K562 (cell line): Measurements from ENCODE around the gene GFOD2. TPM values are rescaled to one million over a fixed set of nuclear protein-coding genes. Genes with fewer than 3 reads are reported as not detected.

Experiments used
- CAMTA2 ChIP-seq: fragments of 250-450 bp; sonication (Bioruptor Pico); conservative IDR thresholded peaks from 2 replicates; pipeline ENCODE4 v1.5.1; 2022
- EZH2 ChIP-seq: IDR thresholded peaks from 2 replicates; pipeline ENCODE4 v1.6.1; 2012; ENCODE audit warnings: low read depth, mild to moderate bottlenecking, inconsistent platforms, low read length, borderline replicate concordance
- GABPB1 ChIP-seq: sonication (generic); formaldehyde crosslinking; IDR thresholded peaks from 2 replicates; pipeline ENCODE4 v1.8.0; 2022; ENCODE audit warnings: mild to moderate bottlenecking, missing genetic modification reagents
- HMG20B ChIP-seq: fragments of 250-450 bp; sonication (Bioruptor Pico); IDR thresholded peaks from 2 replicates; pipeline ENCODE4 v1.5.0; 2021; ENCODE audit warnings: mild to moderate bottlenecking
- HOMEZ ChIP-seq: fragments of 250-450 bp; sonication (Bioruptor Pico); IDR thresholded peaks from 2 replicates; pipeline ENCODE4 v1.4.0; 2020; ENCODE audit warnings: mild to moderate bottlenecking, moderate library complexity
- IFI16 ChIP-seq: fragments of 250-450 bp; sonication (Bioruptor Pico); IDR thresholded peaks from 2 replicates; pipeline ENCODE4 v2.1.2; 2022; ENCODE audit warnings: mild to moderate bottlenecking, inconsistent platforms
- IRF2 ChIP-seq: sonication (generic); formaldehyde crosslinking; IDR thresholded peaks from 2 replicates; pipeline ENCODE4 v1.8.1; 2022; ENCODE audit warnings: mild to moderate bottlenecking, missing genetic modification reagents
- NCOA4 ChIP-seq: fragments of 450-650 bp; IDR thresholded peaks from 2 replicates; pipeline ENCODE4 v1.6.1; 2018; ENCODE audit warnings: mild to moderate bottlenecking; ENCODE audit not compliant: partially characterized antibody
- NCOA6 ChIP-seq: fragments of 450-650 bp; IDR thresholded peaks from 2 replicates; pipeline ENCODE4 v1.6.1; 2017; ENCODE audit warnings: mild to moderate bottlenecking
- NFE2 ChIP-seq: IDR thresholded peaks from 2 replicates; pipeline ENCODE4 v1.6.1; 2014; ENCODE audit warnings: antibody characterized with exemption, low read depth
- NR0B1 ChIP-seq: fragments of 450-650 bp; IDR thresholded peaks from one replicate; pipeline ENCODE4 v1.6.1; 2018; ENCODE audit warnings: mild to moderate bottlenecking, moderate library complexity; ENCODE audit not compliant: partially characterized antibody
- PML ChIP-seq: IDR thresholded peaks from 2 replicates; pipeline ENCODE4 v1.6.1; 2012; ENCODE audit warnings: low read length, inconsistent platforms
- SMARCB1 ChIP-seq: IDR thresholded peaks from 2 replicates; pipeline ENCODE4 v1.6.1; 2011; ENCODE audit warnings: improper control_type of control experiment, low read depth; ENCODE audit not compliant: insufficient read length
- SNAPC5 ChIP-seq: fragments of 250-450 bp; sonication (Bioruptor Pico); IDR thresholded peaks from 2 replicates; pipeline ENCODE4 v1.8.0; 2021; ENCODE audit warnings: moderate library complexity, mild to moderate bottlenecking, inconsistent platforms
- SP1 ChIP-seq: sonication (generic); formaldehyde crosslinking; IDR thresholded peaks from 2 replicates; pipeline ENCODE4 v1.8.1; 2022; ENCODE audit warnings: mild to moderate bottlenecking, missing genetic modification reagents
- TAL1 ChIP-seq: fragments of 450-650 bp; IDR thresholded peaks from 2 replicates; pipeline ENCODE4 v1.6.1; 2016; ENCODE audit warnings: mild to moderate bottlenecking
- TSC22D4 ChIP-seq: fragments of 450-650 bp; IDR thresholded peaks from 2 replicates; pipeline ENCODE4 v1.6.1; 2016; ENCODE audit warnings: missing genetic modification characterization, missing biosample characterization, control low read depth
- ZBTB11 ChIP-seq, 3 experiments: fragments of 200-800 bp in 1 of 3; fragments of 250-450 bp in 1 of 3; fragments of 450-650 bp in 1 of 3; sonication (Bioruptor Pico) in 1 of 3; sonication (Bioruptor generic) in 1 of 3; formaldehyde crosslinking in 1 of 3; IDR thresholded peaks; 2 replicates each; pipeline versions ENCODE4 v1.6.1 to v1.8.0; 2016 to 2022; ENCODE audit warnings: mild to moderate bottlenecking in 2 of 3, missing genetic modification characterization in 2 of 3, missing compliant biosample characterization in 1 of 3, moderate library complexity in 1 of 3
- ZKSCAN3 ChIP-seq: fragments of 250-450 bp; sonication (Bioruptor Pico); IDR thresholded peaks from 2 replicates; pipeline ENCODE4 v1.4.0; 2020
- ZNF174 ChIP-seq: fragments of 250-450 bp; sonication (Bioruptor Pico); IDR thresholded peaks from 2 replicates; pipeline ENCODE4 v1.4.0; 2020; ENCODE audit warnings: mild to moderate bottlenecking
- ZNF324 ChIP-seq: fragments of 250-450 bp; sonication (Bioruptor Pico); IDR thresholded peaks from 2 replicates; pipeline ENCODE4 v1.4.0; 2020; ENCODE audit warnings: mild to moderate bottlenecking
- ZNF354B ChIP-seq: fragments of 250-450 bp; sonication (Bioruptor Pico); IDR thresholded peaks from 2 replicates; pipeline ENCODE4 v1.4.0; 2020
- ZNF445 ChIP-seq: fragments of 250-450 bp; sonication (Bioruptor Pico); IDR thresholded peaks from 2 replicates; pipeline ENCODE4 v1.4.0; 2020; ENCODE audit warnings: low read depth, mild to moderate bottlenecking, moderate library complexity
- ZNF511 ChIP-seq: sonication (generic); formaldehyde crosslinking; IDR thresholded peaks from 2 replicates; pipeline ENCODE4 v1.8.0; 2022; ENCODE audit warnings: mild to moderate bottlenecking, missing genetic modification reagents
- polyA plus RNA-seq, 8 experiments: library from polyadenylated mRNA; depleted of rRNA in 4 of 8; stranded (reverse) in 5 of 8; unstranded in 3 of 8; fragments of >200 nt; fragmentation: Nextera tagmentation in 2 of 8; fragmentation: Illumina TruSeq in 1 of 8; extraction: Ambion mirVana in 2 of 8; extraction: Trizol in 1 of 8; gene quantifications; 2 replicates each; pipeline versions ENCODE4 v1.2.1 to v1.2.3, GENCODE V29; 2011 to 2014; ENCODE audit warnings: inconsistent platforms in 1 of 8, missing spikeins in 1 of 8
- total RNA-seq, 7 experiments: library from RNA; depleted of rRNA in 6 of 7; stranded (reverse); fragments of >200 nt in 6 of 7; fragmentation: Illumina TruSeq in 2 of 7; extraction: Trizol in 2 of 7; gene quantifications; 2 replicates each; pipeline versions ENCODE4 v1.2.1 to v1.2.3, GENCODE V29; 2011 to 2021; ENCODE audit warnings: low replicate concordance in 1 of 7

Gene GFOD2
- total and polyA plus RNA-seq, 9 of the 15 experiments (the other 6 are each of a cell fraction or from before 2014, with no cell fraction given), result 1.9 to 15.8 (median 11.1) TPM

- TF ChIP-seq ZBTB11 (CRISPR knock-in tag; IDR thresholded peaks at IDR 0.05) (no peak), GABPB1 (CRISPR knock-in tag) (peak; percentile 77), EZH2 (no peak), NCOA4 (no peak), TSC22D4 (tag) (no peak), ZKSCAN3 (CRISPR knock-in tag) (no peak), HOMEZ (CRISPR knock-in tag) (no peak), ZNF445 (CRISPR knock-in tag) (no peak), ZNF354B (CRISPR knock-in tag) (no peak), IFI16 (CRISPR knock-in tag) (no peak), SP1 (no peak; the same call in 1 of the 2 replicates), HMG20B (CRISPR knock-in tag) (no peak), IRF2 (CRISPR knock-in tag) (no peak), SNAPC5 (CRISPR knock-in tag) (no peak), NR0B1 (no peak), PML (peak; percentile 70), CAMTA2 (CRISPR knock-in tag) (no peak), NCOA6 (no peak), TAL1 (no peak), ZNF324 (CRISPR knock-in tag) (no peak), ZNF511 (CRISPR knock-in tag) (peak; percentile 76; the same call in 1 of the 2 replicates), ZNF174 (no peak), SMARCB1 (no peak), NFE2 (no peak)
Observed at GRCh38 chr16:67719048-67719777, at the start of gene GFOD2 (continued).
